Endothelial cell of umbilical vein (primary cell): ENCODE data around the gene RAD51B.

ENCODE experiments used
- EZH2 ChIP-seq: IDR thresholded peaks from 2 replicates; pipeline ENCODE4 v1.6.1; 2012; ENCODE audit warnings: borderline replicate concordance, low read depth, mild to moderate bottlenecking, moderate library complexity, low read length, inconsistent platforms; ENCODE audit not compliant: severe bottlenecking
- POLR2A ChIP-seq: IDR thresholded peaks from 2 replicates; pipeline ENCODE4 v1.6.1; 2012; ENCODE audit warnings: low read depth, mild to moderate bottlenecking, control low read depth, low read length
- POLR2AphosphoS5 ChIP-seq: IDR thresholded peaks from 2 replicates; pipeline ENCODE4 v1.6.1; 2012; ENCODE audit warnings: low read depth, mild to moderate bottlenecking, control low read depth, low read length, moderate library complexity; ENCODE audit not compliant: insufficient read depth
- TF ChIP-seq, protein P1 (sequence below), 2 donors: IDR thresholded peaks; 1 replicate in 1 of 2; 2 replicates in 1 of 2; pipeline ENCODE4 v1.5.1; 2011; ENCODE audit warnings: low read length in 2 of 2, mild to moderate bottlenecking in 2 of 2, moderate library complexity in 2 of 2, control low read depth in 1 of 2, inconsistent platforms in 1 of 2, low read depth in 1 of 2; ENCODE audit not compliant: insufficient read depth in 1 of 2; ENCODE audit errors: extremely low read depth in 1 of 2
- TF ChIP-seq, protein P2 (sequence below): IDR thresholded peaks from 2 replicates; pipeline ENCODE4 v1.6.1; 2011; ENCODE audit not compliant: insufficient read depth, insufficient read length

DNA sequence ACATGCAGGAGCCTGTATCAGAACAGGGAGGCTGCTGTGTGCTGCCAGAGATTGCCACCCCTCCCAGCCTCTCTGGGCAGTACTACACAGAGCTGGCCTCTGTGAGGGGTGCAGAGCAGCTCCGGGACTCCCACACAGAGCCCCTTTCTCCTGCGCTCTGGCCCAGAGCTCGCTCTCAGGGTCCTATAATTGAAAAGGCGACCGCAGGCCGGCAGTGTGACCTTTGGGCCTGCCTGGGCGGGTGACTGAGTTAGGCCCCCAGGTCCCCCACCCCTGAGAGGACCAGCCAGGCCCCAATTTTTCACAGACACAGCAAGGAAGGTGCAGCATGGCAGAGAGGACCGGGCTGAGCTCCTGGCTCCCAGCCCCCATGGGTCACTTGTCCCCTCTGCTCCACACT is 836.9 kb downstream of the RAD51B start:
- no peak for TF ChIP-seq POLR2AphosphoS5
- TF ChIP-seq, protein P1, sequence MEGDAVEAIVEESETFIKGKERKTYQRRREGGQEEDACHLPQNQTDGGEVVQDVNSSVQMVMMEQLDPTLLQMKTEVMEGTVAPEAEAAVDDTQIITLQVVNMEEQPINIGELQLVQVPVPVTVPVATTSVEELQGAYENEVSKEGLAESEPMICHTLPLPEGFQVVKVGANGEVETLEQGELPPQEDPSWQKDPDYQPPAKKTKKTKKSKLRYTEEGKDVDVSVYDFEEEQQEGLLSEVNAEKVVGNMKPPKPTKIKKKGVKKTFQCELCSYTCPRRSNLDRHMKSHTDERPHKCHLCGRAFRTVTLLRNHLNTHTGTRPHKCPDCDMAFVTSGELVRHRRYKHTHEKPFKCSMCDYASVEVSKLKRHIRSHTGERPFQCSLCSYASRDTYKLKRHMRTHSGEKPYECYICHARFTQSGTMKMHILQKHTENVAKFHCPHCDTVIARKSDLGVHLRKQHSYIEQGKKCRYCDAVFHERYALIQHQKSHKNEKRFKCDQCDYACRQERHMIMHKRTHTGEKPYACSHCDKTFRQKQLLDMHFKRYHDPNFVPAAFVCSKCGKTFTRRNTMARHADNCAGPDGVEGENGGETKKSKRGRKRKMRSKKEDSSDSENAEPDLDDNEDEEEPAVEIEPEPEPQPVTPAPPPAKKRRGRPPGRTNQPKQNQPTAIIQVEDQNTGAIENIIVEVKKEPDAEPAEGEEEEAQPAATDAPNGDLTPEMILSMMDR (IDR thresholded peaks at IDR 0.05; ENCODE audit: extremely low read depth in 1 of 2, insufficient read depth in 1 of 2, low read depth in 1 of 2, low read length in 2 of 2): no peak
- TF ChIP-seq EZH2: no peak
- TF ChIP-seq POLR2A: no peak
- TF ChIP-seq, protein P2, sequence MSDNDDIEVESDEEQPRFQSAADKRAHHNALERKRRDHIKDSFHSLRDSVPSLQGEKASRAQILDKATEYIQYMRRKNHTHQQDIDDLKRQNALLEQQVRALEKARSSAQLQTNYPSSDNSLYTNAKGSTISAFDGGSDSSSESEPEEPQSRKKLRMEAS: no peak
